HCT116 (cell line): ENCODE results near the gene FHOD3. TPM values are rescaled to one million over a fixed set of nuclear protein-coding genes. Genes with fewer than 3 reads are reported as not detected.

Experiments used
- ATAC-seq: fragments of 200-7000 bp; cut with Tn5 transposase; 2 replicates; pipeline ENCODE4 v1.9.1; 2020; ENCODE audit warnings: mild to moderate bottlenecking, moderate library complexity
- BruUV-seq: library from RNA; stranded (reverse); fragments of 400-500 nt; replicated peaks from 2 replicates; lab custom pipeline; 2021; lab: Mats Ljungman, UMichigan
- CTCF ChIA-PET: fragments of 300-600 bp; sonication (Branson Sonifier 250); formaldehyde crosslinking; loops from one replicate; lab custom pipeline; 2021; ENCODE audit warnings: antibody characterized with exemption; lab: Charles Lee
- POLR2A ChIA-PET: fragments of 300-600, 350-600 bp; sonication (Branson Sonifier 250); formaldehyde crosslinking; loops from one replicate; lab custom pipeline; 2021; ENCODE audit warnings: antibody characterized with exemption; lab: Charles Lee
- RAD21 ChIA-PET, 2 experiments: fragments of 300-600 bp; sonication (Branson Sonifier 250); formaldehyde crosslinking; loops; one replicate each; lab custom pipeline; 2023; ENCODE audit warnings: low total read pairs in 2 of 2; ENCODE audit not compliant: uncharacterized antibody in 2 of 2, unreplicated experiment in 2 of 2, low non-redundant PET in 1 of 2; lab: Charles Lee
- DNase-seq: peaks from one replicate; pipeline ENCODE4 v3.0.0-alpha.2; 2010; ENCODE audit warnings: low read depth, low spot score
- H2AFZ ChIP-seq: fragments of 200-600 bp; shearing (Covaris generic), sonication (generic); 2 replicates; pipeline ENCODE4 v1.6.1; 2017; ENCODE audit warnings: low read depth, mixed run types, mixed read lengths, antibody characterized with exemption, low read length; ENCODE audit not compliant: poor library complexity, severe bottlenecking
- H3K27ac ChIP-seq: 2 replicates; pipeline ENCODE4 v1.5.1; 2012; ENCODE audit warnings: low read depth, low read length
- H3K27me3 ChIP-seq: fragments of 200-600 bp; sonication (generic); 2 replicates; pipeline ENCODE4 v1.6.1; 2016; ENCODE audit warnings: mixed run types, low read length, mixed read lengths; ENCODE audit not compliant: insufficient read depth
- H3K36me3 ChIP-seq, 2 experiments: fragments of 200-500 bp in 1 of 2; fragments of 200-600 bp in 1 of 2; sonication (Bioruptor generic) in 1 of 2; sonication (generic) in 1 of 2; 2 replicates each; pipeline versions ENCODE4 v1.5.1 to v1.6.1; 2014 to 2016; ENCODE audit warnings: low read length in 2 of 2, inconsistent platforms in 1 of 2, mixed read lengths in 1 of 2, mixed run types in 1 of 2; ENCODE audit not compliant: insufficient read depth in 2 of 2, control insufficient read depth in 1 of 2
- H3K4me1 ChIP-seq, 2 experiments: fragments of 200-600 bp in 1 of 2; sonication (generic) in 1 of 2; 2 replicates each; pipeline versions ENCODE4 v1.5.1 to v1.6.1; 2012 to 2017; ENCODE audit warnings: low read length in 2 of 2, inconsistent platforms in 1 of 2, mild to moderate bottlenecking in 1 of 2, mixed read lengths in 1 of 2, mixed run types in 1 of 2, moderate library complexity in 1 of 2; ENCODE audit not compliant: insufficient read depth in 2 of 2, control insufficient read depth in 1 of 2
- H3K4me2 ChIP-seq: fragments of 200-600 bp; sonication (generic); 2 replicates; pipeline ENCODE4 v1.6.1; 2017; ENCODE audit warnings: mixed run types, low read length, mixed read lengths
- H3K4me3 ChIP-seq, 2 experiments: fragments of 200-600 bp in 1 of 2; sonication (generic) in 1 of 2; replicated peaks in 1 of 2; 2 replicates each; pipeline ENCODE4 v1.5.1; 2011 to 2016; ENCODE audit warnings: low read length in 2 of 2, control low read depth in 1 of 2, low read depth in 1 of 2, mild to moderate bottlenecking in 1 of 2, mixed read lengths in 1 of 2, mixed run types in 1 of 2
- H3K79me2 ChIP-seq: fragments of 200-600 bp; sonication (generic); 2 replicates; pipeline ENCODE4 v1.6.1; 2017; ENCODE audit warnings: mild to moderate bottlenecking, mixed run types, low read length, moderate library complexity, mixed read lengths; ENCODE audit not compliant: insufficient read depth
- H3K9ac ChIP-seq: fragments of 200-600 bp; sonication (generic); 2 replicates; pipeline ENCODE4 v1.6.1; 2016; ENCODE audit warnings: low read length, mixed read lengths
- H3K9me2 ChIP-seq: fragments of 200-600 bp; sonication (generic), shearing (Covaris generic); 2 replicates; pipeline ENCODE4 v1.6.1; 2017; ENCODE audit warnings: mixed run types, mild to moderate bottlenecking, moderate library complexity; ENCODE audit not compliant: insufficient read depth
- H3K9me3 ChIP-seq, 2 experiments: fragments of 200-500 bp in 1 of 2; fragments of 200-600 bp in 1 of 2; sonication (Bioruptor generic) in 1 of 2; sonication (generic) in 1 of 2; 2 replicates each; pipeline ENCODE4 v1.6.1; 2014 to 2017; ENCODE audit warnings: low read length in 2 of 2, mixed read lengths in 2 of 2, inconsistent platforms in 1 of 2, low read depth in 1 of 2, mild to moderate bottlenecking in 1 of 2, mixed run types in 1 of 2, moderate library complexity in 1 of 2; ENCODE audit not compliant: control insufficient read depth in 1 of 2, insufficient read depth in 1 of 2
- H4K20me1 ChIP-seq: fragments of 200-600 bp; sonication (generic), shearing (Covaris generic); 2 replicates; pipeline ENCODE4 v1.6.1; 2017; ENCODE audit warnings: mixed run types, mild to moderate bottlenecking, moderate library complexity; ENCODE audit not compliant: insufficient read depth
- CBX3 ChIP-seq: IDR thresholded peaks from 2 replicates; pipeline ENCODE4 v1.6.1; 2012; ENCODE audit warnings: low read depth
- CEBPB ChIP-seq: IDR thresholded peaks from 2 replicates; pipeline ENCODE4 v1.6.1; 2012; ENCODE audit warnings: low read depth
- EGR1 ChIP-seq: IDR thresholded peaks from 2 replicates; pipeline ENCODE4 v1.6.1; 2012; ENCODE audit warnings: low read depth
- ELF1 ChIP-seq: IDR thresholded peaks from 2 replicates; pipeline ENCODE4 v1.6.1; 2012; ENCODE audit warnings: low read depth, borderline replicate concordance
- EZH2 ChIP-seq: fragments of 200-600 bp; sonication (generic); IDR thresholded peaks from 2 replicates; pipeline ENCODE4 v1.6.1; 2017; ENCODE audit warnings: antibody characterized with exemption, mixed run types
- EZH2phosphoT487 ChIP-seq: fragments of 200-600 bp; IDR thresholded peaks from 2 replicates; pipeline ENCODE4 v1.6.1; 2018; ENCODE audit warnings: antibody characterized with exemption, borderline replicate concordance
- FOSL1 ChIP-seq: IDR thresholded peaks from 2 replicates; pipeline ENCODE4 v1.6.1; 2012; ENCODE audit warnings: low read depth
- JUND ChIP-seq: IDR thresholded peaks from 2 replicates; pipeline ENCODE4 v1.6.1; 2012
- POLR2A ChIP-seq: IDR thresholded peaks from 2 replicates; pipeline ENCODE4 v1.7.0; 2011; ENCODE audit warnings: borderline replicate concordance; ENCODE audit not compliant: insufficient read depth, insufficient read length; ENCODE audit errors: extremely low read depth
- POLR2AphosphoS5 ChIP-seq: IDR thresholded peaks from 2 replicates; pipeline ENCODE4 v1.6.1; 2011; ENCODE audit warnings: mild to moderate bottlenecking, low read depth, low read length, moderate library complexity
- RAD21 ChIP-seq: IDR thresholded peaks from 2 replicates; pipeline ENCODE4 v1.6.1; 2012; ENCODE audit warnings: low read depth, mild to moderate bottlenecking
- SIN3A ChIP-seq: IDR thresholded peaks from 2 replicates; pipeline ENCODE4 v1.6.1; 2012; ENCODE audit warnings: low read depth
- SP1 ChIP-seq: IDR thresholded peaks from 2 replicates; pipeline ENCODE4 v1.6.1; 2012; ENCODE audit warnings: low read depth
- SRF ChIP-seq: IDR thresholded peaks from 2 replicates; pipeline ENCODE4 v1.6.1; 2012; ENCODE audit warnings: low read depth
- TCF7L2 ChIP-seq: IDR thresholded peaks from 2 replicates; pipeline ENCODE4 v1.7.0; 2011; ENCODE audit warnings: borderline replicate concordance, inconsistent platforms; ENCODE audit not compliant: insufficient read depth, insufficient read length; ENCODE audit errors: extremely low read depth
- YY1 ChIP-seq: IDR thresholded peaks from 2 replicates; pipeline ENCODE4 v1.6.1; 2011; ENCODE audit warnings: low read length, low read depth, moderate library complexity, mild to moderate bottlenecking; ENCODE audit not compliant: insufficient replicate concordance; ENCODE audit errors: extremely low read depth
- ZNF274 ChIP-seq: fragments of 200-500 bp; sonication (Bioruptor generic); IDR thresholded peaks from 2 replicates; pipeline ENCODE4 v1.6.1; 2014; ENCODE audit warnings: mild to moderate bottlenecking, low read depth, low read length, inconsistent platforms
- intact Hi-C: fragments of 100-400 bp; cut with micrococcal nuclease; formaldehyde crosslinking; loops from 2 replicates; pipeline ENCODE4 v1.10.0; 2022
- total RNA-seq: library from RNA; stranded (reverse); gene quantifications from one replicate; pipeline ENCODE4 v1.2.1, GENCODE V29; 2021; ENCODE audit not compliant: unreplicated experiment
- TF ChIP-seq, protein P1 (sequence below): IDR thresholded peaks from 2 replicates; pipeline ENCODE4 v1.6.1; 2012
- TF ChIP-seq, protein P2 (sequence below), 3 experiments: fragments of 200-600 bp in 1 of 3; sonication (generic) in 1 of 3; IDR thresholded peaks in 2 of 3; conservative IDR thresholded peaks in 1 of 3; 2 replicates each; pipeline ENCODE4 v1.5.1; 2012 to 2017; ENCODE audit warnings: low read depth in 2 of 3, low read length in 2 of 3, antibody characterized with exemption in 1 of 3, borderline replicate concordance in 1 of 3, control low read depth in 1 of 3, mild to moderate bottlenecking in 1 of 3, mixed read lengths in 1 of 3, mixed run types in 1 of 3, moderate library complexity in 1 of 3; ENCODE audit not compliant: insufficient read depth in 1 of 3
- TF ChIP-seq, protein P3 (sequence below): IDR thresholded peaks from 2 replicates; pipeline ENCODE4 v1.6.1; 2012; ENCODE audit warnings: low read depth

The FHOD3 gene
- total RNA-seq, 1 experiment from 2014 or later, result 4.0 TPM

DNA sequence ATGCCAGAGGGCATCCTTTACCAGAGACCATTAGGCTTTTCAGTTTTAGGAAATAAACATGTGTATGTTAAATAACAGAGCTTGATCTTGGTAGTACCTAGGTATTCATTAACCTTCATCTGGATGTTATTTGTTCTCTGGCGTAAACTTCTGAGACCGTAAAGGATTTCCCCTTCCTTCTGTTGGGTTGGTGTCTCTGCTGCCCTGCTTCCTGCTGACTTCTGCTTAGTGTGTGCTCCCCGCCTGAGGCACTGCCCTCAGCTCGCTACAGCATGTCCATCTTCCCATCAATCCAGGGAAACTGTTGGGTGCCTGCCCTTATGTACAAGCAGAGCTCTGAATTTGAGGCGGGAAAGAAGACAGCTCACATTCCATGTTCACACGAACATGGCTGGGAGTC, 353.4 kb downstream of the FHOD3 start:
- ATAC-seq, result no peak

More for the DNA sequence above, 353.4 kb downstream of the FHOD3 start:
- ChIA-PET CTCF (no interaction called here), POLR2A (no interaction called here), RAD21 (no interaction called here)
- no peak overlapping the region for H3K9ac ChIP-seq
- no peak overlapping the region for H3K27ac ChIP-seq
- no peak overlapping the region for H3K4me3 ChIP-seq
- peaks cover 5% of the 10 kb centered on the region; the same call in 1 of the 2 replicates for H3K27me3 ChIP-seq
- H3K9me2 ChIP-seq, result no peaks in the 10 kb centered on the region
- H3K36me3 ChIP-seq, result no peaks in the 10 kb centered on the region
- intact Hi-C loops, result no loop called here
- TF ChIP-seq ZNF274 (no peak), TCF7L2 (no peak), RAD21 (no peak), POLR2AphosphoS5 (no peak), SP1 (no peak), YY1 (no peak), EZH2 (no peak), EGR1 (no peak), CBX3 (no peak), JUND (no peak), POLR2A (no peak), FOSL1 (no peak), CEBPB (no peak), SRF (no peak), EZH2phosphoT487 (no peak), SIN3A (no peak), ELF1 (no peak)
- TF ChIP-seq, protein P1, sequence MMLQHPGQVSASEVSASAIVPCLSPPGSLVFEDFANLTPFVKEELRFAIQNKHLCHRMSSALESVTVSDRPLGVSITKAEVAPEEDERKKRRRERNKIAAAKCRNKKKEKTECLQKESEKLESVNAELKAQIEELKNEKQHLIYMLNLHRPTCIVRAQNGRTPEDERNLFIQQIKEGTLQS, result no peak
- TF ChIP-seq, protein P2, sequence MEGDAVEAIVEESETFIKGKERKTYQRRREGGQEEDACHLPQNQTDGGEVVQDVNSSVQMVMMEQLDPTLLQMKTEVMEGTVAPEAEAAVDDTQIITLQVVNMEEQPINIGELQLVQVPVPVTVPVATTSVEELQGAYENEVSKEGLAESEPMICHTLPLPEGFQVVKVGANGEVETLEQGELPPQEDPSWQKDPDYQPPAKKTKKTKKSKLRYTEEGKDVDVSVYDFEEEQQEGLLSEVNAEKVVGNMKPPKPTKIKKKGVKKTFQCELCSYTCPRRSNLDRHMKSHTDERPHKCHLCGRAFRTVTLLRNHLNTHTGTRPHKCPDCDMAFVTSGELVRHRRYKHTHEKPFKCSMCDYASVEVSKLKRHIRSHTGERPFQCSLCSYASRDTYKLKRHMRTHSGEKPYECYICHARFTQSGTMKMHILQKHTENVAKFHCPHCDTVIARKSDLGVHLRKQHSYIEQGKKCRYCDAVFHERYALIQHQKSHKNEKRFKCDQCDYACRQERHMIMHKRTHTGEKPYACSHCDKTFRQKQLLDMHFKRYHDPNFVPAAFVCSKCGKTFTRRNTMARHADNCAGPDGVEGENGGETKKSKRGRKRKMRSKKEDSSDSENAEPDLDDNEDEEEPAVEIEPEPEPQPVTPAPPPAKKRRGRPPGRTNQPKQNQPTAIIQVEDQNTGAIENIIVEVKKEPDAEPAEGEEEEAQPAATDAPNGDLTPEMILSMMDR (IDR thresholded peaks at IDR 0.05 in 2 of 3, conservative IDR thresholded peaks at IDR 0.05 in 1 of 3; ENCODE audit: borderline replicate concordance in 1 of 3, insufficient read depth in 1 of 3, low read depth in 2 of 3, low read length in 2 of 3), result no peak
- TF ChIP-seq, protein P3, sequence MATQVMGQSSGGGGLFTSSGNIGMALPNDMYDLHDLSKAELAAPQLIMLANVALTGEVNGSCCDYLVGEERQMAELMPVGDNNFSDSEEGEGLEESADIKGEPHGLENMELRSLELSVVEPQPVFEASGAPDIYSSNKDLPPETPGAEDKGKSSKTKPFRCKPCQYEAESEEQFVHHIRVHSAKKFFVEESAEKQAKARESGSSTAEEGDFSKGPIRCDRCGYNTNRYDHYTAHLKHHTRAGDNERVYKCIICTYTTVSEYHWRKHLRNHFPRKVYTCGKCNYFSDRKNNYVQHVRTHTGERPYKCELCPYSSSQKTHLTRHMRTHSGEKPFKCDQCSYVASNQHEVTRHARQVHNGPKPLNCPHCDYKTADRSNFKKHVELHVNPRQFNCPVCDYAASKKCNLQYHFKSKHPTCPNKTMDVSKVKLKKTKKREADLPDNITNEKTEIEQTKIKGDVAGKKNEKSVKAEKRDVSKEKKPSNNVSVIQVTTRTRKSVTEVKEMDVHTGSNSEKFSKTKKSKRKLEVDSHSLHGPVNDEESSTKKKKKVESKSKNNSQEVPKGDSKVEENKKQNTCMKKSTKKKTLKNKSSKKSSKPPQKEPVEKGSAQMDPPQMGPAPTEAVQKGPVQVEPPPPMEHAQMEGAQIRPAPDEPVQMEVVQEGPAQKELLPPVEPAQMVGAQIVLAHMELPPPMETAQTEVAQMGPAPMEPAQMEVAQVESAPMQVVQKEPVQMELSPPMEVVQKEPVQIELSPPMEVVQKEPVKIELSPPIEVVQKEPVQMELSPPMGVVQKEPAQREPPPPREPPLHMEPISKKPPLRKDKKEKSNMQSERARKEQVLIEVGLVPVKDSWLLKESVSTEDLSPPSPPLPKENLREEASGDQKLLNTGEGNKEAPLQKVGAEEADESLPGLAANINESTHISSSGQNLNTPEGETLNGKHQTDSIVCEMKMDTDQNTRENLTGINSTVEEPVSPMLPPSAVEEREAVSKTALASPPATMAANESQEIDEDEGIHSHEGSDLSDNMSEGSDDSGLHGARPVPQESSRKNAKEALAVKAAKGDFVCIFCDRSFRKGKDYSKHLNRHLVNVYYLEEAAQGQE, result no peak
- TF ChIP-seq, all 23 proteins: peak for 0
- H3K4me2 ChIP-seq, result no peak overlapping the region
- H3K79me2 ChIP-seq, result no peaks in the 10 kb centered on the region
- no peak for DNase-seq
- no TSS peak for BruUV-seq
- H4K20me1 ChIP-seq, result no peaks in the 10 kb centered on the region
- no peaks in the 10 kb centered on the region for H3K9me3 ChIP-seq
- no peaks in the 10 kb centered on the region for H3K4me1 ChIP-seq
- H2AFZ ChIP-seq, result no peak overlapping the region
